Midbrain (tissue), 1 donor: ENCODE measurements around the gene CEP131.

Source experiments
- DNase-seq: peaks from one replicate; lab custom pipeline; 2025; lab: John Stamatoyannopoulos, UW

CEP131 gene

DNA sequence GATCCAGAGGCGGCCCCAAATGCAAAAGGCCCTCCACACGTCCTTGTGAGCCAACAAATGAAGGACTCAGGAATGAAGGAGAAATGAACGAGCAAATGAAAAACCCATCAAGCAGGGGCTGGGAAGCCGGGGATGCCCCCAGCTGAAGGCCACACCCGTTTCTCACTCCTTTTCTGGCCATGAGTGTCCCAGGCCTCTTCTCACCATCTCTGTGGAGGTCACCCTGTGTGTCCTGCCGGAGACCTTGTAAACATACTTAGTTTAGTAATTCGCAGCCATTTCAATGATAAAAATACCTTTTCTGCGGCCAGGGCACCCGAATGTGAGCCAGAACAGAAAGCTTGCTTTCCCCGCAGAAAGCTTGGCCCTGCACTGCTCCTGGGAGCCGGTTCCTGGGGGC, 35.6 kb downstream of the CEP131 start:
- DNase-seq: no peak

DNA sequence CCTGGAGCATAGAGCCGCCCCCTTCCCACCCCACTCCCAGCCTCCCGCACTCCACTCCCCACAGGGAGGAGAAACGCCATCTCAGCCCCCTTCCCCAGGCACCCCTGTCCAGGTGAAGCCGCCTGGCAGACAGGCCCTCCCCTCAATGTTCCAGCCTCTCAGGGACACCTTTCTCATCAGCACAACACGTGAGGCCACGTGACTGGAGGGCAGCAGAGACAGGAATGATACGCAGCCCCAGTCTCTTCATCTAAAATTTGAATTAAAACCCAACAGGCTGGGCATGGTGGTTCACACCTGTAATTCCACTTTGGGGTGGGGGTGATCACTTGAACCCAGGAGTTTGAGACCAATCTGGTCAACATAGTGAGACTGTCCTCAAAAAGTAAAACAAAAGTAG, 36.6 kb downstream of the CEP131 start:
- DNase-seq: no peak

DNA sequence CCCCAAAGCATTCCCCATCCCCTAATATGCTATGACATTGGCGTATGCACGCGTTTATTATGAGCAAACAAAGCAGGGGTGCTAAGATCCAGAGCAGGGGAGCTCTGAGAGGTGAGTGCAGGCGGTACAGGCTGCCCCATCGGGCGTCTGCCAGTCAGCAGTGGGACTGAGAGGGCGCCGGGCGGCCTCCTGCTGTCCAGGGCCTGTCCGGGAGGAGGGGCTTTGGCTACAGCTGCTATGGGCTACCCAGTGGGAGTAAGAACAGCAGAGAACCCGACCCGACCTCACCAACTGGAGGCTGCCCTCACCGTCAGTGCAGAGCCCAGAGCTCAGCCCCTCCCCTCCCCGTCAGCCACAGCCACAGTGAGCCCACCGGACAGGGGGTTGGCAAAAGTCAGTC, 38.2 kb downstream of the CEP131 start:
- DNase-seq: no peak

DNA sequence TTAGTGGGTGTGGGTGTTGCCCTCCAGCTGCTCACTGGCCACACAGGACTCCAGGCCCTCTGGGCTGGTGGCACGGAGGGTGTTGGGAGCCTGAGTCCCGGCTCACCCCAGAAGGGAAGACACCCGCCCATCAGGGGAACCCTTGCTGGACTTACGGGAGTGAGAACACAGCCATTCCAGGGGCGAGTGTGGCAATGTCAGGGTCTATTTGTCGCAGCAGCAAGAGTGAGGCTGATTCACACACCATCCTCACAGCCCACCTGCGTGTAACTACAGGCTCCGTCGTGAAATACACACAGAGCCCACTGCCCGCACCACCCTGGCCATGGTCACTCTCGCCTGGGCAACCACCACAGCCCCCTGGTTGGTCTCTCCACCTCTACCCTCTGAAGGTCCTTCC, 39.0 kb downstream of the CEP131 start:
- no peak for DNase-seq

DNA sequence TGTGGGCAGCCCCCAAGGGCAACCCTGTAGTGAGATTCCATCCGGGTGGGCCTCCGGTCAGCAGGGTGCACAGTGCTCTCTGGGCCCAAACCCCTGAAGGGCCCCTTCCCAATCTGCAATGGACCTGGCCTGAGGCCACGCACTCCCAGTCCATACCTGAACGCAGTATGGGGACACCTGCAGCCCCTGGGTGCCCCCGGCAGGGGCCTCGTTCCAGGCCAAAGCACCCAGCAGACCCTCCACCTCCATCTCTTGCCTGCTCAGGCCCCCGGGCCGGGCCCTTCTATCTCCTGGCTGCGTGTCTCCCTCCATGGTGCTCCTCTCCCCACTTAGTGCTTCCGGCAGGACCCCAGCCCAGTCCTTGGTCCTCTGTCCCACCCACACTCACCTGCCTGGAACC, 39.4 kb downstream of the CEP131 start:
- no peak for DNase-seq

DNA sequence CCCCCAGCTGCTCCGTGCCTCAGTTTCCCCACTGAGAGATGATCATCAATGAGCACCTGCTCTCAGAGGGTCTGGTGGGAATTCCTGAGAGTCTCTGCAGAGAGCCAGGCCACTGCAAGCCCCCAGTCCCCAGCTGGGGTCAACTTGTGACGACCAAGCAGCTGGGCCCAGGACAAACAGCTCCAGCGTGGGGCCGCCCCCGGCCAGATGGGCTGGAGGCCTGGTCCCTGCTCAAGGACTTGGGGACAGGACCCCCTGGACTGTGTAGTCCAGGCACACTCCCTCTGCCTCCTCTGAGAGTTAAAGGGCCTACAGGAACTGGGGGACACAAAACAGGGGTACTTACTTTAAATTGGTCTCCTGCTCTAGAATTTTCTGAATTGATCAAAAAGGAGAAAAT, 40.2 kb downstream of the CEP131 start:
- no peak for DNase-seq

DNA sequence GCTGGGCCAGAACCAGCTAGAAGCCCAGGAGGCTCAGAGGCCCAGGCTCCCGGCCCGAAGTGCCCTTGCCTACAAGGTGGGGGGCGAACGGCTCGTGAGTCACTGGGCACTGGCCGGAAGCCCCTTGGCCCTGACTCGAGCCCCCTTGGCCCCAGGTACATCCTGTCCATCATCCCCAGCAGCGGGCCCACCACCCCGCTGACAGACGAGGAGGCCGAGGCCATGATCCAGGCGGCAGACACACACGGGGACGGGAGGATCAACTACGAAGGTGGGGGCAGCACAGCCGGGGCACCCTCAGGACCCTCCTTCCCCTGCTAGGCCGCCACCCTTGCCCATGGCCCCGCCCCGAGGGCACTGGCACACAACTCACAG, 41.0 kb downstream of the CEP131 start:
- DNase-seq: no peak

DNA sequence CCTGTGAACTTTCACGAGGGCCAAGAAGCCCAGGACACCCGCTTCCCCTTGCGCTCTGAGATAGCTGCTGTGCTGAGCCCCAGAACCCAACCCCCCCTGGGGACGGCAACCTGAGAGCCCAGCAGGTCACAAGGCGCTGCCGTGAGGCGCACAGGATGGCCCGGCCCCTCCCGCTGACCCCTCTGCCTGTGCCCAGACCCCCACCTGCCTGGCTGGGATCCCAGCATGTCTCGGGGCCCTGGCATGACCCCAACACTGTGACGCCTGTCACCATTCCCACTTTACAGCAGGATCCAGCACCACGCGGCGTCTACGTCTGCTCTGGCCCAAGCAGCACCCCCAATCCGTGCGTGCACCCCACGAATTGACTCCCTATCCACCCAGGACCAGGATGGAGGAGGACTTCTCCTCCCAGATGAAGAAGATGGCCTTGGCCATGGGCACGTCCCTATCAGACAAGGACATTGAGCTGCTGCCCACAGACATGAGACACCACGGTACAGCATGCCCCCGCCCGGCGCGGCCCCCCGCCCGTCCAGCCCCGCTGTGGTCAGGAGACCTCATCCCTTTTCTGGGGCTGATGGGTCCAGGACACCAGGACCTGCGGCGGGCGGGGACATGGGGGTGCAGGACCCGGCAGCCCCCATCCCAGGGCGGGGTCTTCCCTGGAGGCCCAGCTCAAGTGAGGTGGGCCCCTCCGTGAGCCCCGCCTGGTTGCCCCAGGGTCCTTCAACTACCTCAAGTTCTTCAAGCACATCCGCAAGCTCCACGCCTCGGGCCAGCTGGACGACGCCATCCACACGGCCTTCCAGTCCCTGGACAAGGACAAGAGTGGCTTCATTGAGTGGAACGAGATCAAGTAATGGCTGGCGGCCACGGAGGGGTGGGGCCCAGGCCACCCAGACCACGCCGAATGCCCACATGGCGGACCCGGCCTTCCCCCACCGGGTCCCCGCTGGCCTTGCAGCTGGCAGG, 41.6 kb downstream of the CEP131 start:
- no peak for DNase-seq

DNA sequence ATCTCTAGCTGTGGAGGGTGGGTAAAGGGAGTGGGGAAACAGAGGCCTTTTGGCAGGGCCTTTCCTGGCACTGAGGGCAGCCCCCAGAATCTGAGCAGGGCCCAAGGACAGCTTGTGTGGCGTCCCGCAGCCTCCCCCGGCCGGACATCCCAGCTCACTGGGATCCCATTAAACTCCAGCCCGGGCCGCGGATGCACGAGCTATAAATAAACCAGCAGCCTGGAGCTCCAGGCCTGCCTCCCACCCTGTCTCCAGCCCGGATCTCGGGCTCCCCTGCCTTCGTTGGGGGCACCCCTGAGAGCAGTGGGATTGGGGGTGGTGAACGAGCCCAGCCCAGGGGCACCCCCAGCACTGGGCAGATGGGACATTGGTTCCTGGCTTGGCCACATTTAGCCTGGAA, 42.9 kb downstream of the CEP131 start:
- no peak for DNase-seq

DNA sequence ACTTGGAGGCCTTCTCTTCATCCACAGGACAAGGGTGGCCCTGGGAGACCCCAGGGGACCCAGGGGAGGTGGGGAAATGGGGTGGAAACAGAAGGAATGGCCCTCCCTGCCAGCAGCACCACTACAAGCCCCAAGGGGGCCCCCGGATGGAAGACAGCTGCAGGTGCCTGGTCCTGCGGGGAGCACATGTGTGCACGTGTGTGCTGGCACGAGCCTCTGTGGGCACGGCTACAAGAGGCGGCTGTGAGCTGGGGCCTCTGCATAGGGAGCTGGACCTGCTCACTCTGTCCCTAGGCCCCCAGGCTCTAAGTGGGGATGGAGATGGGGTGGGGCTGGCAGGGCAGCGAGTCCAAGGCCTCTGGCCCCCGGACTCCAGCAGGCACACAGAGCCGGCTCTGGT, 43.5 kb downstream of the CEP131 start:
- DNase-seq: no peak

DNA sequence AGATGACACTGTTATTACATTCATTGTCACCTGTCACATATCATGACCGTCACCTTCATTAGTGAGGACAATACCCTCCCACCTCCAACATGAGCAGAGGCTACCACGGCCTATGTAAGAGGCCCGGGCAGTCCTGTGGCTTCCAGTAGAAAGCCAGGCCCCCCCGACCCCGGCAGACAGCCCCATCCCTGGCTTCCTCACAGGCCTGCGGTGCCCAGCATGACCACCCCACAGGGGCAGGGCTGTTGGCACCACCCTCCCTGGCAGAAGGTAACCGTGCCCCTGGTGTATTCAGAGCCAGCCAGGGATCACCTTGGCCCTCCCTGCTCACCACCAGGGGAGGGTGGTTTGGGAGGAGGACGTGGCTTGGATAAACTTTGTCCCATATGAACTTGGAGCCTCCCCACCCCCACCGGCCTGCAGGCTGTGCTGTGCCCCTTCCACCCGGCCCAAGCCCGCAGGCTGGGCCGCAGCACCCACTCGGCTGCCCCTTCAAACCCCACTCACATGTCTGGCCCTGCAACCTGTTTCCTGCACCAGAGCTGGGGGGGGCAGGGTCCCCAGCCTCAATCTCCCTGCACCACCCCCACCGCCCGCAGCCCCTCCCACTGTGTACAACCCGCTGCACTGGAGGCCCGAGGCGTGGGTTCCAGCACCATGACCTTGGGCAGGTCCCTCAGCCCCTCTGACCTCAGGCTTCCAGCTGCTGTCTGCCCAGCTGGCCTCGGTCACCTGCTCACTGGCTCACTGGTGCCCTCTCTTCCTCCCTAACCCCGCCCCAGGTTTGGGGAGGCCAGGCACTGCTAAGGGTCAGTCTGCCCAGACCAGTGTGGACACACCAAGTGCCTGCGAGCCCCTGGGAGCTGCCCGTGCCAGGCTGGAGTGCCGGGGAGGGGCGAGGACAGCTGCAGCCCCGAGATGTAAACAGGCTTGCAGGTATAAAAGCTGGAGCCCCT, 44.4 kb downstream of the CEP131 start:
- DNase-seq: no peak

DNA sequence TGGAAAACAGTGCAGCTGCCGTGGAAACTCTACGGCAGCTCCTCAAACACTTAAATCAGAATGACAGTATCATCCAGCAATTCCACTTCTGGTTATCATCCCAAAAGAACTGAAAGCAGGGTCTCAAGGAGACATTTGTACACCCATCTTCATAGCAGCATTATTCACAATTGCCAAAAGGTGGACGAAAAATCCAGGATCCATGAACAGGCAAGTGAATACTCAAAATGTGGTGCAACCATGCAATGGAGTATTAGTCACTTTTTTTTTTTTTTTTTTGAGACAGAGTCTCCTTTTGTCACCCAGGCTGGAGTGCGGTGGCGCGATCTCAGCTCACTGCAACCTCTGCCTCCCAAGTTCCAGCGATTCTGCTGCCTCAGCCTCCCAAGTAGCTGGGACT, 46.1 kb downstream of the CEP131 start:
- no peak for DNase-seq

DNA sequence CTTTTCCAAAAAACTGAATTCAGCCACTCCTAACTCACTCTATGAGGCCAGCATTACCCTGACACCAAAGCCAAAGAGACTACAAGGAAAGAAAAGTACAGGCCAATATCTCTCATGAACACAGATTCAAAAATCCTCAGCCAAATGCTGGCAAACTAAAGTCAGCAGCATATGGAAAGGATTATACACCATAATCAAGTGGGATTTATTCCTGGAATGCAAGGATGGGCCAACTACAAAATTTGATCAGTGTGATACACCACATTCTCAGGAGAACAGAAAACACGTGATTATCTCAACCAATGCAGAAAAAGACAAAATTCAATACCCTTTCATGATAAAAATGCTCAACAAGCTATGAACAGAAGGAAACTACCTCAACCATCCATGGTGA, 49.0 kb downstream of the CEP131 start:
- DNase-seq: no peak

DNA sequence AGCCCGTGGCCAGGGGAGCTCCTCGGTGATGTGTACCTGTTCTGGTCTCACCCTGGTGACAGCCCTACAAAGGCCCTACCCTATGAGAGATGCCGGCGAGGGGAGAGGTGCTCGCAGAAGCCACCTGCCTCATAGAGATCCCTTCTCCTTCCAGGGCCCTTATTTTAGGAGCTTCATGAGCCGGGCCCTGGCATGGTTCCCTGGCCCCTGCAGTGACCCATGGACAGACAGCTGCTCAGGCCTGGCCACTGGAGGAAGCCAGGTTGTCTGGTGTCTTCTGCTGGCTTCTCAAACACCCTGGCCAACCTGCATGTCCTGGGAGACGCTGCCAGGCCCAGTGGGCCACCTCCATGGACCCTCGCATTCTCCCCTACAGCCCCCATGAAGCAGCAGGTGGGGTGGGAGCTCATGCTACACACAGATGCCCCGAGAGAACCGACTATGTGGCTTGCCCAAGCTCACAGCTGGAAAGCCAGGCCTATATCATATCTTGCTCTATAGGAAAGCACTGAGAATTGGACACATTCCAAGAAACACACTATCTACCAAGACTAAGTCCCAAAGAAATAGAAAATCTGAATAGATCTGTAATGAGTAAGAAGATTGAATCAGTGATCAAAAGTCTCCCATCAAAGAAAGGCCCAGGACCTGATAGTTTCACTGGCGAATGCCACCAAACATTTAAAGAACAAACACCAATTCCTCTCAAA, 49.6 kb downstream of the CEP131 start:
- DNase-seq: no peak

DNA sequence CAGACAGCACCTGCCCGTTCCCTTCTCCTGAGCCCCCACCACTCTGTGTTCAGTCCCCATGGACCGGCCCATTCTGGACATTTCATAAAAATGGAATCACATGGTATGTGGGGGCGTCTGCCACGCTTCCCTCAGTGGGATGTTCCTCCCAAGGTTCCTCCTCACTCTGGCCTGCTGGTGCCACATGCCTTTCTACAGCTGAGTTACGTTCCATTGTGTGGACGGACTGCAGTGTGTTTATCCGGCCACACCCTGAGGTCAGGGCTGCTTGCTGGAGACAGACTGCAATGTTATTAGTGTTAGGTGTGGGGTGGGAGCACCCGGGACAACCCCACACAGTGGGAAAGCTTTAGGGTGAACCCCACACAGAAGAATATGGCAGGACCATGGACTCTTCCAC, 50.8 kb downstream of the CEP131 start:
- no peak for DNase-seq

DNA sequence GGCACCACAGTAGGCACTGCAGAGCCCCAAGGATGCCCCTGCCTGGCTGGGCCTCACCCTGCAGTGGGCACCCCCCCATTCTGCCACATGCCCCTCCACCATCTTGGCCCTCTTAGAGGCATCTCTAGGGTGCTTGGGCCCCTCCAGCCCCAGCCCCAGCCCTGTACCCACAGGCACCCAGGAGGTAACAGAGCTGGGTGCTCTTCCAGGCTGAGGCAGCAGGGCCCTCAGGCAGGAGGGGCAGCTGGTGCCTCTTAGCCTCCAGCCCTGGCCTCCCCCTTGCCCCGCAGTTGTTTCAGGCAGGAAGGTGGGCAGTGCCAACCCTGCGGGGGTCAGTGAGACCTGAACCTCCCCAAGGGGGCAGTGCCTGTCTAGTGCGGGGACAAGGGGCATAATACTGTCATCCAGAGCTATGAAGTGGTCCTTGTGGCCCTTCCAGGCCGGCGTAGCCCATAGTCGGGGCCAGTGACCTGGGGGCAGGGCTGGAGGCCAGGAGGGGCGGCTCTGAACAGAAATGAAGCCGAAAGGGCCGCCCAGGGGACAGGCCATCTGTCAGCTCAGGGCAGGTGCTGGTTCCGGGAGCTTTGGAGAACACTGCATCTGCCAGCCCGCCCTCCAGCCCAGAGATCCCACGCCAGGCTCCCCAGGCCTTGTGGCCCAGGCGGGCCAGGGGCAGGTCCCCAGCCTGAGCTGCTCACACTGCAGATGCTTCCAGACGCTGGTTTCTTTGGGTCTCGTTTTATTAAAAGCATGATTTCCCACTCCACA, 51.9 kb downstream of the CEP131 start:
- no peak for DNase-seq

DNA sequence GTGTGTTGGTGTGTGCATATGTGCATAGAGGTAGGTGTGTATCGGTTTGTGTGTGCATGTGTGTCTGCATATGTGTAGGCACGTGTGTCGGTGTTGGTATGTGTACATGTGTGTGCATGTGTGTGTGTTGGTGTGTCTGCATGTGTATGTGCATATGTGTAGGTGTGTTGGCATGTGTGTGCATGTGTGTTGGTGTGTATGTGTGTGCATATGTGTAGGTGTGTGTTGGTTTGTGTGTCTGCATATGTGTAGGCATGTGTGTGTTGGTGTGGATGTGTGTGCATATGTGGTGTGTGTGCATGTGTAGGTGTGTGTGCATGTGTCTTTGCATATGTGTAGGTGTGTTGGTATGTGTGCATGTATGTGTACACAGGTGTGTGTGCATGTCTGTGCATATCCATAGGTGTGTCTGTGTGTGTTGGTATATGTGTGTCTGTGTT, 52.9 kb downstream of the CEP131 start:
- no peak for DNase-seq

DNA sequence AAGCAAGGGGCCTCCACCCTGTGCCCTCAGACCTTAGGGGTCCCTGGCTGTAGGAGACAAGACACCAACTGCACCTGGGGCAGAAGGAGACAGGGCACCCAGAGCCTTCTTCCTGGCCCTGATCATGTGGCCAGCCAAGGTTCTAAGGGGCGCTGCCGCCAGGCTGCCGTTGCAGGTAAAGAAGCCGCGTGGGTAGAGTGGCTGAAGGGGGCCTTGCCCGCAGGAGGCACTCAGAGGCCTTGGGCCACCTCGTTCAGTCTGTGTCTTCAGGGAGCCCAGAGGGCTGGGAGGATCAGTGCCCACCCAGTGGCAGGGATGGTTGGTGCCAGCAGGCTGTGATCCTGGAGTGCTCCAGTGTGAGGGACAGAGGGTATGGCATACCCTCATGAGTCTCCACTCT, 55.1 kb downstream of the CEP131 start:
- no peak for DNase-seq

DNA sequence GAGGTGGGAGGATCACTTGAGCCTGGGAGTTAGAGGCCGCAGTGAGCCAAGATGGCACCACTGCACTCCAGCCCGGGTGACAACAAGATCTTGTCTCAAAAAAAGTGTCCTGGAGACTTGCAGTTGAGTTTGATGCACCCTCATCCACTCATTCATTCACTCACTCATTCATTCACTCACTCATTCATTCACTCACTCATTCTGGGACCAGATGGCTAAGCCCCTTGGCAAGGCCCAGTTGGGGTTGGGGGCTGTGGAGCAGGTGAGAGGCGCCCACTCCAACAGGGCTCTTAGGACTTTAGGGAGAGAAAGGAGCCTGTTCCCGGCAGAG, 55.6 kb downstream of the CEP131 start:
- DNase-seq: no peak

DNA sequence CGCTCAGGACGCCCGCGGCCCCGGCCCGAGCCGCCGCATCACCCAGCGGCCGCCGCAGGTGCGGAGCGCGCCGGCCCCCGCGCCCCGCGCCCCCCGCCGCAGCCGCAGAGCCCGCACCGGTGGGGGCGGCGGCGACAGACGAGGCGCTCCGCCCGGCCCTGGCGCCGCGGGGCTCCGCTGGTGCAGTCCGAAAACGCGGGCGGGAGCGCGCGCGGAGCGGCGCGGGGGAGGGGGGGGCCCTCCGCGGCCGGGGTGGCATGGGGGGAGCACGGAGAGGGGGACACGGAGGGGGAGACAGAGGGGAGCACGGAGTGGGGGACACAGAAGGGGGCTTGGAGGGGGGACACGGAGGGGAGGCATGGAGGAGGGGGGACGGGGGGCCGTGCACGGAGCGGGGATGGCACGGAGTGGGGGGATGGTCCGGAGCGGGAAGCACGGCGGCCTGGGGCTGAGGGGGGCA, 56.7 kb downstream of the CEP131 start, which contains the start of gene AATK:
Gene AATK (minus strand): TSS at position 189 of the 460 bp plus-strand sequence. CDS start 229 bp downstream, outside the sequence.
- DNase-seq: peak; percentile 23
